ENCODE measurements around the gene ZNF688.

GRCh38 chr16:30559690-30560089 lies 11.8 kb downstream of the ZNF688 start:
- TF ChIP-seq CTCF (IDR thresholded peaks at IDR 0.05; ENCODE audit: insufficient read depth, low read length) (no peak), POLR2AphosphoS5 (IDR thresholded peaks at IDR 0.05; ENCODE audit: low read depth) (no peak), GABPA (IDR thresholded peaks at IDR 0.05; ENCODE audit: low read depth) (no peak)
